ENCODE results near the gene GALNT12.

GRCh38 chr9:98897745-98898144 lies 90.3 kb downstream of the GALNT12 start:
- TF ChIP-seq TAF1 (IDR thresholded peaks at IDR 0.05; ENCODE audit: low read depth) (no peak), REST (IDR thresholded peaks at IDR 0.05; ENCODE audit: low read depth) (no peak), FOXM1 (IDR thresholded peaks at IDR 0.05; ENCODE audit: borderline replicate concordance, low read depth) (no peak), USF1 (IDR thresholded peaks at IDR 0.05) (no peak), RAD21 (IDR thresholded peaks at IDR 0.05; ENCODE audit: low read depth) (no peak), CREB1 (IDR thresholded peaks at IDR 0.05; ENCODE audit: low read depth) (no peak)
